HepG2 (cell line): Measurements from ENCODE around the gene TBCD.

Experiments
- EZH2 ChIP-seq: conservative IDR thresholded peaks from 2 replicates; pipeline ENCODE4 v1.6.1; 2012; ENCODE audit warnings: mild to moderate bottlenecking, low read depth, low read length, moderate library complexity
- MAFK ChIP-seq, 2 experiments: IDR thresholded peaks in 1 of 2; conservative IDR thresholded peaks in 1 of 2; 2 replicates each; pipeline ENCODE4 v1.6.1; 2011; ENCODE audit warnings: improper control_type of control experiment in 2 of 2, low read length in 2 of 2
- NFYB ChIP-seq: sonication (generic); formaldehyde crosslinking; IDR thresholded peaks from 2 replicates; pipeline ENCODE4 v1.4.0; 2020; ENCODE audit warnings: missing genetic modification reagents
- RBFOX2 ChIP-seq: fragments of 200-400 bp; formaldehyde crosslinking; IDR thresholded peaks from 2 replicates; pipeline ENCODE4 v1.6.1; 2017; ENCODE audit warnings: low read depth, mild to moderate bottlenecking, low read length
- SMC3 ChIP-seq: IDR thresholded peaks from 2 replicates; pipeline ENCODE4 v1.6.1; 2011; ENCODE audit warnings: low read length, improper control_type of control experiment
- TF ChIP-seq, protein P1 (sequence below): sonication (generic); formaldehyde crosslinking; IDR thresholded peaks from 2 replicates; pipeline ENCODE4 v1.5.0; 2020; ENCODE audit warnings: mild to moderate bottlenecking, missing genetic modification reagents, moderate library complexity
- TF ChIP-seq, protein P2 (sequence below): sonication (generic); formaldehyde crosslinking; IDR thresholded peaks from 2 replicates; pipeline ENCODE4 v1.4.0; 2020; ENCODE audit warnings: mild to moderate bottlenecking, missing genetic modification reagents
- TF ChIP-seq, protein P3 (sequence below): fragments of 450-650 bp; IDR thresholded peaks from 2 replicates; pipeline ENCODE4 v1.6.1; 2017; ENCODE audit warnings: mild to moderate bottlenecking

DNA sequence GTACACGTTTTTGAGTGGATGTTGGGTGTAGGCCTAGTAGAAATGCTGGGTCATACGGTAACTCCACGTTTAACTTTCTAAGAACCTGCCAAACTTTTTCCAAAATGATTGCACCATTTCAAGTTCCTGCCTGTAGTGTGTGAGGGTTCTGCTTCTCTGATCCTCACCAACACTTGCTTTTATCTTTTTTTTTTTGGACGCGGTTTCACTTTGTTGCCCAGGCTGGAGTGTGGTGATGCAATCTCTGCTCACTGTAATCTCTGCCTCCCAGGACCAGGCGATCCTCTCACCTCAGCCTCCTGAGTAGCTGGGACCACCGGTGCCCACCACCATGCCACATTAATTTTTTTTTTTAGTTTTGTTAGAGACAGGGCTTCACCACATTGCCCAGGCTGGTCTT lies 64.5 kb downstream of the TBCD start:
- TF ChIP-seq SMC3, result no peak
- no peak for TF ChIP-seq MAFK (conservative IDR thresholded peaks at IDR 0.05 in 1 of 2, IDR thresholded peaks at IDR 0.05 in 1 of 2; ENCODE audit: low read length in 2 of 2)
- no peak for TF ChIP-seq EZH2
- TF ChIP-seq NFYB (CRISPR knock-in tag), result no peak
- no peak for TF ChIP-seq RBFOX2
- TF ChIP-seq, protein P1, sequence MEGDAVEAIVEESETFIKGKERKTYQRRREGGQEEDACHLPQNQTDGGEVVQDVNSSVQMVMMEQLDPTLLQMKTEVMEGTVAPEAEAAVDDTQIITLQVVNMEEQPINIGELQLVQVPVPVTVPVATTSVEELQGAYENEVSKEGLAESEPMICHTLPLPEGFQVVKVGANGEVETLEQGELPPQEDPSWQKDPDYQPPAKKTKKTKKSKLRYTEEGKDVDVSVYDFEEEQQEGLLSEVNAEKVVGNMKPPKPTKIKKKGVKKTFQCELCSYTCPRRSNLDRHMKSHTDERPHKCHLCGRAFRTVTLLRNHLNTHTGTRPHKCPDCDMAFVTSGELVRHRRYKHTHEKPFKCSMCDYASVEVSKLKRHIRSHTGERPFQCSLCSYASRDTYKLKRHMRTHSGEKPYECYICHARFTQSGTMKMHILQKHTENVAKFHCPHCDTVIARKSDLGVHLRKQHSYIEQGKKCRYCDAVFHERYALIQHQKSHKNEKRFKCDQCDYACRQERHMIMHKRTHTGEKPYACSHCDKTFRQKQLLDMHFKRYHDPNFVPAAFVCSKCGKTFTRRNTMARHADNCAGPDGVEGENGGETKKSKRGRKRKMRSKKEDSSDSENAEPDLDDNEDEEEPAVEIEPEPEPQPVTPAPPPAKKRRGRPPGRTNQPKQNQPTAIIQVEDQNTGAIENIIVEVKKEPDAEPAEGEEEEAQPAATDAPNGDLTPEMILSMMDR (CRISPR knock-in tag), result no peak
- TF ChIP-seq, protein P2, sequence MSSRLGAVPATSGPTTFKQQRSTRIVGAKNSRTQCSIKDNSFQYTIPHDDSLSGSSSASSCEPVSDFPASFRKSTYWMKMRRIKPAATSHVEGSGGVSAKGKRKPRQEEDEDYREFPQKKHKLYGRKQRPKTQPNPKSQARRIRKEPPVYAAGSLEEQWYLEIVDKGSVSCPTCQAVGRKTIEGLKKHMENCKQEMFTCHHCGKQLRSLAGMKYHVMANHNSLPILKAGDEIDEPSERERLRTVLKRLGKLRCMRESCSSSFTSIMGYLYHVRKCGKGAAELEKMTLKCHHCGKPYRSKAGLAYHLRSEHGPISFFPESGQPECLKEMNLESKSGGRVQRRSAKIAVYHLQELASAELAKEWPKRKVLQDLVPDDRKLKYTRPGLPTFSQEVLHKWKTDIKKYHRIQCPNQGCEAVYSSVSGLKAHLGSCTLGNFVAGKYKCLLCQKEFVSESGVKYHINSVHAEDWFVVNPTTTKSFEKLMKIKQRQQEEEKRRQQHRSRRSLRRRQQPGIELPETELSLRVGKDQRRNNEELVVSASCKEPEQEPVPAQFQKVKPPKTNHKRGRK, result no peak
- TF ChIP-seq, protein P3, sequence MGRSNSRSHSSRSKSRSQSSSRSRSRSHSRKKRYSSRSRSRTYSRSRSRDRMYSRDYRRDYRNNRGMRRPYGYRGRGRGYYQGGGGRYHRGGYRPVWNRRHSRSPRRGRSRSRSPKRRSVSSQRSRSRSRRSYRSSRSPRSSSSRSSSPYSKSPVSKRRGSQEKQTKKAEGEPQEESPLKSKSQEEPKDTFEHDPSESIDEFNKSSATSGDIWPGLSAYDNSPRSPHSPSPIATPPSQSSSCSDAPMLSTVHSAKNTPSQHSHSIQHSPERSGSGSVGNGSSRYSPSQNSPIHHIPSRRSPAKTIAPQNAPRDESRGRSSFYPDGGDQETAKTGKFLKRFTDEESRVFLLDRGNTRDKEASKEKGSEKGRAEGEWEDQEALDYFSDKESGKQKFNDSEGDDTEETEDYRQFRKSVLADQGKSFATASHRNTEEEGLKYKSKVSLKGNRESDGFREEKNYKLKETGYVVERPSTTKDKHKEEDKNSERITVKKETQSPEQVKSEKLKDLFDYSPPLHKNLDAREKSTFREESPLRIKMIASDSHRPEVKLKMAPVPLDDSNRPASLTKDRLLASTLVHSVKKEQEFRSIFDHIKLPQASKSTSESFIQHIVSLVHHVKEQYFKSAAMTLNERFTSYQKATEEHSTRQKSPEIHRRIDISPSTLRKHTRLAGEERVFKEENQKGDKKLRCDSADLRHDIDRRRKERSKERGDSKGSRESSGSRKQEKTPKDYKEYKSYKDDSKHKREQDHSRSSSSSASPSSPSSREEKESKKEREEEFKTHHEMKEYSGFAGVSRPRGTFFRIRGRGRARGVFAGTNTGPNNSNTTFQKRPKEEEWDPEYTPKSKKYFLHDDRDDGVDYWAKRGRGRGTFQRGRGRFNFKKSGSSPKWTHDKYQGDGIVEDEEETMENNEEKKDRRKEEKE, result no peak
